HG03280 (cell line): ENCODE results near the gene GLUD1.
"Not testable (repeated sequence)": the region's sequence is repeated elsewhere in the genome, so short reads cannot be mapped to it uniquely, and the experiment has no call there.

Experiments
- ATAC-seq: cut with Tn5 transposase; IDR thresholded peaks from one replicate; pipeline ENCODE4 v1.9.1; 2021; ENCODE audit warnings: mild to moderate bottlenecking, moderate library complexity; ENCODE audit not compliant: unreplicated experiment

GLUD1 gene

GRCh38 chr10:87094373-87095235 is at the start of gene GLUD1, which contains the start of gene SHLD2:
Gene GLUD1, minus strand, starts transcription at chr10:87094843. Its CDS starts 74 bp downstream, at chr10:87094769.
Gene SHLD2, plus strand, starts transcription at chr10:87095206. Its CDS starts 56,149 bp downstream, at chr10:87151355.
- peak; percentile 72 for ATAC-seq

GRCh38 chr10:87143109-87143418 is 48.4 kb upstream of the GLUD1 start:
- not testable (repeated sequence) for ATAC-seq

GRCh38 chr10:87142230-87143108 is 47.8 kb upstream of the GLUD1 start:
- ATAC-seq, result not testable (repeated sequence)

GRCh38 chr10:87137478-87137877 is 42.8 kb upstream of the GLUD1 start:
- ATAC-seq, result not testable (repeated sequence)

DNA sequence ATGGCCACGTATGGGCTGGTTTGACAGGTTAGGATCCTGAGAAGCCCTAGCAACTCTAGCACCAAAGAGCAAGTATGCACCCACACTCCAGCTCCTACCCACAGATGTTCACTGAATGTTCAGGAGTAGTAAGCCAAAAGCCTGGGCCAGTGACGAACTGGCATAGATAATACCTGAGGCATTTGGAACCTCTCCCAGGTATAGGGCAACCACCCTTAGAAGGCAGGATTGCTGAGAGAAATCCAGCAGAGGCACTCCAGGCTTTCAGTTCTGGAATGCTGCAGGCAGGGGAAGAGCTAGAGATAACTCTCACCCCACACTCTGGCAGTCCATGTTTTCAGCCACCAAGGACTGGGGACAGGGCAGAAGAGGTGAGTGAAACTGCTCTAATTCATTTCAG is 39.8 kb upstream of the GLUD1 start:
- ATAC-seq, result not testable (repeated sequence)

DNA sequence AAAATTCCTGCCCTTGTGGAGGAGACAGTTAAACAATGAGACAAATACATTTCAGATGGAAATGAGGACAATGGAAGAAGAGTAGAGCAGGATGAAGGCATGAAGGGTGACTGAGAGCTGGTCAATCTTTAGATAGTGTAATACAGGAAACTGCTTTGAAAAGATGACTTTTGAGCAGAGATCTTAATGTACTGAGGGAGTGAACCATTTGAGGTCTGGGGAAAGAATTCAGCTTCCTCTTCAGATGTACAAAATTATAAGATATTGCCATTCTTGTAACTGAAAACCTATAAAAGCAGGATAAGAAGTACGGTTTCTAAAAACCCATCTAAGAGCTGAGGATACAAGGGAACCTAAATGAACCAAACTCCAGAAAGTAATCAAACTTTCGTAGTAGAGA is 39.3 kb upstream of the GLUD1 start:
- not testable (repeated sequence) for ATAC-seq

- ATAC-seq, result not testable (repeated sequence)
Measured at GRCh38 chr10:87132176-87132575, 37.5 kb upstream of the GLUD1 start.

DNA sequence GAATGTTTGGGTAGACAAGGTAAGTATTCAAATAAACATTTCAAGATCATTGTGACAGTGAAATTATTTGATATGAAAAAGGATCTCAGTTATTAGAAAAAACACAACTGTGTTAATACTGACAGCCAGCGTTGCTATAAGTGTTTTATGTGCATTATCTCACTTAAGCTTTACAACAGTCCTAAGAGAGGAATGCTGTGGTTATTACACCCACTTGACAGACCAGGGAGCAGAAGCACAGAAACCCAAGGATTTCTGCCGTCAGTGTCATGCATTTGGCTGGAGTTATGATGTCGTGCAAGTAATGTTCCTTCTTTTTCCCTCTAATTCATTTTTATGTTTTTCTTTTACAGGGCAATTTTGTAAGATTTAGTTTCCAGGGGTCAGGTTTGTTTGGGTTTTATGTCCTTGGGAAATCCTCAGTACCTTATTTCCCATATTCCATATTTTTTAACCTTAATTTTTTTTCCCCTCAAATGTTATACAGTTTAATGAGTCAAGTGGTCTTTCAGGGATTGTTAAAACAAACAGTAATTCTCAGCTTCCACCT is 33.0 kb upstream of the GLUD1 start:
- not testable (repeated sequence) for ATAC-seq

GRCh38 chr10:87127048-87127447 is 32.4 kb upstream of the GLUD1 start:
- not testable (repeated sequence) for ATAC-seq

- ATAC-seq, result not testable (repeated sequence)
Measured at GRCh38 chr10:87123351-87123750, 28.7 kb upstream of the GLUD1 start.

GRCh38 chr10:87119029-87119428 is 24.4 kb upstream of the GLUD1 start:
- not testable (repeated sequence) for ATAC-seq

GRCh38 chr10:87118122-87118521 is 23.5 kb upstream of the GLUD1 start:
- ATAC-seq, result not testable (repeated sequence)

DNA sequence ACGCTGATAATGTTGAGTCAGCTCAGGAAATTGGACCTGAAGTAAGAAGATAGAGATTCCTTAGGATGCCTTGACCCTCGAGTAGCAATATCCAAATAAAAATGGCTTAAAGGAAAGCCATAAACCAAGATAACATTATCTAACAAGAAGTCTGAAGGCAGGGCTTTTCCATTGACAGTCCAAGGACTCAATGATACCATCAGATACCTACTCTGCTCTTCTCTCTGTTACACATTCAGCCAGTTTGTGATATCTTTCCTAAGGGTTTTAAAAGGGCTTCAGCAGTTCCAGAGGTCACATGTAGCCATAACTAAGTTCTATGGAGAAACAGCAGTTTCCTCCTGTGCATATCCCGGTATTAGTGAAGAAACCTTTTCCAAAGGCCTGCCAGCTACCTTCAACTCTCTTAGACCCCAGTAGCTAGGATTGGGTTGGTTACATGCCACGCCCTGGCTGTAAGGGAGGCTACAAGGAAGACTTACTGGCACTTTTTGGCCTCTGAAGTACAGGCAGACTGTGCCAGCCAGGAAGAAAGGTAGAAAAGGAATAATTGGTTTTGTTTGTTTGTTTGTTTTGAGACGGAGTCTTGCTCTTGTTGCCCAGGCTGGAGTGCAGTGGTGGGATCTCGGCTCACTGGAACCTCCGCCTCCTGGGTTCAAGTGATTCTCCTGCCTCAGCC is 10.9 kb upstream of the GLUD1 start:
- no peak for ATAC-seq

DNA sequence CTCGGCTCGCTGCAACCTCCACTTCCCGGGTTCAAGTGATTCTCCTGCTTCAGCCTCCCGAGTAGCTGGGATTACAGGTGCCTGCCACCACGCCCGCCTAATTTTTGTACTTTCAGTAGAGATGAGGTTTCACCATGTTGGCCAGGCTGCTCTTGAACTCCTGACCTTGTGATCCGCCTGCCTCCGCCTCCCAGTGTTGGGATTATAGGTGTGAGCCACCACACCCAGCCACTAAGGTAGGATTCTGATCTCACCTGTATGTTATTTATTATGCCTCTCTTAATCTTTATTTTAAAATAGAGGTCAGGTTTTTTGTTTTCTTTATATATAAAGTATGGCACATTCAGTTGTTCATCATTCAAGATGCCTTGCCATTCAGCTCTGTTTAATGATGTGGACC is 10.1 kb upstream of the GLUD1 start:
- ATAC-seq, result not testable (repeated sequence)

DNA sequence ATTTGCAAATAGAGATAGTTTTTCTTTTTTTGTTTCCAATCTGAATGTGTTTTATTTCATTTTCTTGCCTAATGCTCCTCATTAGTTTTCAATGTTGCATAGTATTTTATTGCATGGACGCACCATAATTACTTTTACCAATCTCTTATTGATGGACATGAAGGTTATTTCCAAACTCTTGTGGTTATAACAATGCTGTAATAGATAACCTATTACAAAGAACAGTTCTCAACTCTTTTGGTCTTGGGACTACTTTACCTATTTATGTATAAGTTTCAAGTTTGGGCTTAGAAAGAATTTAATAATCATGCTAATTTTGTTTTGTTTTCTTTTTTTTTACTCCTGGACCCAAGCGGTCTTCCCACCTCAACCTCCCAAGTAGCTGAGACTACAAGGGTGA is 7.4 kb upstream of the GLUD1 start:
- ATAC-seq, result no peak

- ATAC-seq, result peak; percentile 51
Measured at GRCh38 chr10:87095236-87095945, 748 bp upstream of the GLUD1 start.

GRCh38 chr10:87093632-87094372 is 841 bp downstream of the GLUD1 start:
- peak; percentile 30 for ATAC-seq

- no peak for ATAC-seq
Measured at GRCh38 chr10:87092861-87093631, 1.6 kb downstream of the GLUD1 start.
